Measurements from ENCODE around the gene CAMK2D.

The CAMK2D gene

DNA sequence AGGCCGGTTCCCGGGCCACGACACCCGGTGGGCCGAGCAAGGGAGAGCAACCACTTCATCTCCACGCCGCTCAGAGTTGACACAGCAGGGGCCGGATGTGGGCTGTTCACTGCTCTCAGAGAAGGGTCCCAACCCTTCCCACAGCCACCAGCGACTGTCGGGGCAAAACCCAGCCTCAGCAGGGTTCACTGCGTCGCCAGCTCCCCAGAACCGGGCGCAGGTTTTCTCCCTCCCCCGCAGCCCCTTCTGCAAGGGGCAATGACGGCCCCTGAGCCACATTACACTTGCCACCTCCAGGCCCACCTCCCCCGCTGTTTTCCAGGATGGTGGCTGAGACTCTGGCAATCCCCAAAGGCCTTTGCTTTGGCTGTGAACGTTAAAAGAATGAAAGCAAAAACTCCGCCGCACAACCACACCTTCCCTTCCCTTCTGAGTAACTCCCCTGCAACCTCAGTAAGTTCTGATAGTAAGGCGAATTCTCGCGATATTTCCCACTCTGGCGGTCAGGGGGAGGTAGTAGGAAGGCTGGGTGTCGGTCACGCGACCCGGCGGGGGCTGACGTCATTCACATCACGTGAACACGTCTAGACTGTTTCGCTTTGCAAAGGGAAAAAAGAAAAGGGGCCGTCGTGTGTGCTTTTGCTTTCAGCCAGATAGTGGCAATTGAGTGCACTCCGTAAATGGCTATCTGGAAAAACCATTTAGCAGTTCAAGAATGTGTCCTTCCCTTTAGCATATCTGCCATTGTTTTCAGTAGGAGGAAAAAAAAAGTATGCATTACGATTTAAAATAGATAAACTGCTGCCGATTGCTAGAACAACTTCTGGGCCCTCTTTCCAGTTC lies 869 bp upstream of the CAMK2D start:
- DNase-seq, result peak; percentile 98

DNA sequence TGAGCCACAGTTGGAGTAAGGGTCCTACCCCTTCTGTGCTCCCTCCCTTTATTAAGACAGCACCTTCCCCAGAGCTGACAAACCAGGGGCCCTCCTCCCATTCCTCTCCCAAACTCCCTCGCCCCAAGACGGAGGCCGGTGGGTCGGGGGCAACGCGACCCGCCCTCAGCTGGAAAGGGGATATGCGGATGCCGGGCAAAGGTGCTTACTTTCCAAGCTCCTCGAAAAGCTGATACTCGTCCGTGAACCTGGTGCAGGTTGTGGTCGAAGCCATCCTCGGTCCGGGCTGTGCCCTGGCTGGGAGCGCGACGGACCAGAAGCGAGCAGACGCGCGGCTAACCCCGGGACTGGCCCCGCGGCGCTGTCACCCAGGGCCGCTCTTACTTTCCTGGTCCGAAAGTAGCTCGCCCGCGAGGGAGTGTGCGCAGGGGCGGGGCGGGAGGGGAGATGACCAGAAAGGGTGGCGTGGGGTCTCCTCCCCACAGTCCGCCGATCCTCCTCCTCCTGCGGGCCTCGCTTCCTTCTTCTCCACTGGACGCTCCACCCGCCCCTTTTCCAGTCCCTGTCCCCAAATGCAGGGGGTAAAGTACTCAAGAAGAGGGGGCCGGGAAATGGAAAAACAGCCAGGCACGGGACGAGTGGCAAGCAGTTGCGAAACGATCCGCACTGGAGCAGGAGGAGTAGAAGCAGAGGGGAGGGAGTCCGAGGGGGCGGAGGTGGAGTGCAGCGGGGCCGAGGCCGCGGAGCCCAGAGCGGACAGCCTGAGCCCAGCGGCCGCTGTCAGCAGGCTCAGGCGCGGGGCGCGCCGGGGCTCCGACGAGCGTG lies 531 bp downstream of the CAMK2D start:
- peak; percentile 46 for DNase-seq

DNA sequence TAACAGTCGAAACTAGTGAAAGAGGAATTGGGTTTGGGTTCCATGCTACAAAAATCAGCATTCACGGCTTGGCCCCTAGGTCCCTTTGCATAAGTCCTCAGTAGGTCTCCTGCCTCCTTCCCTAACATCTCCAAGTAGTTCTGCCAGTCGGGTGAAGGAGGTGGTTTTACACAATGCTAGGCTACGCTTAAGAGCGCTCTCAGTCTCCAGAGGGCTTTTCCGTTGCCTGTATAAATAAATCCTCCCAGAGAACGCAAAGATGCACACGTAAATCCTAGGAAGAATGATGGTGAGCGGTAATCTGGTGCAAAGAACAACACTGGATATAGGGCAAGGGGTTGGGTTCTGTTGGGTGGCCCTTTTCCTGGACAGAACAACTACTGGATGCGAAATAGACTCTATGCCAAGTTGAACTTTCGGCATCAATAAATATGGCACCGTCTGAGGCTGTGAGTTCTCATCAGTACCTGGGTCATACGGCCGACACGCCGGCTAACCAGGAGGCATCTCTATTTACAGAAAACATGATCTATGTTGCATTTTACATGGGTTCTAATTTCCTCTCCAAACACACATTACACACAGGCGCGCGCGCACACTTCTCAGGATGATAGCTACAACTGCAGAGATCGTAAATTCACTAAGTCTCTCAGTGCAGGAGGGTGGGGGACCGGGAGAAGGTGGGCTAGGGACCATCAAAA lies 1.3 kb downstream of the CAMK2D start:
- DNase-seq, result peak; percentile 53

DNA sequence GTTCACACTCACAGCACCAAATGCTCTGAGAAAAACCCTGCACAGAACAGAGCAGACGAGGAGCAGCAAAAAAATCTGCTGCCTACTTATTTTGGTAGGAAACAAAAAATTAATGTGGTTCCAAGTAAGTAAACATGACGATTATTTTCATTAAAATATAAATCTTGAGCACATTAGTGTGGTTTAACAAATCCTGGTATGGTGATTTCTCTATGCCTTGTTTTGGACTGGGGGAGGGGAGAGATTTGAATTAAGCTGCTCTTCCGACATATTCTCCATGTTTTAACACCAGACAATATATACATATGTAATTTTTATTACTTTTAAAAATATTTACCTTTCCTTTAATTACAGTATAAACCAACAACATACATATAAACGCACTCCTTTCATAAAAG lies 1.8 kb downstream of the CAMK2D start:
- DNase-seq, result no peak

DNA sequence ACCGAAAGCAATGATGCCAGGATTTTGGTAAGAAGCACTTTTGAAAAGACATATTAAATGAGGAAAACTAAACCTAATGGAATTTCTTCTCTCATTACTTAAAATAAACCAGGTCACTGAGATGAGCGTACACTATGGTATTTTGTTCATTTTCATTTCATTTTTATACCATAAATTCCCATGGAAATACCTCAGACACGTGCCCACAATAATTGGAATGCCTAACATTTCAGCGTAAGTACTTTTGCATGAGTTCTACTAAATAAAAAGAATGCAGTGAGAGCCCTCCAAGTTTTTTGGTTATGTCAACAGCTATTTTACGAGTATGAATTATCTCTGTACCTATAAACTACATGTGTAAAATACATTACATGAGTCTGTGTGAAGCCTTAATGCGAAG lies 3.2 kb downstream of the CAMK2D start:
- no peak for DNase-seq

DNA sequence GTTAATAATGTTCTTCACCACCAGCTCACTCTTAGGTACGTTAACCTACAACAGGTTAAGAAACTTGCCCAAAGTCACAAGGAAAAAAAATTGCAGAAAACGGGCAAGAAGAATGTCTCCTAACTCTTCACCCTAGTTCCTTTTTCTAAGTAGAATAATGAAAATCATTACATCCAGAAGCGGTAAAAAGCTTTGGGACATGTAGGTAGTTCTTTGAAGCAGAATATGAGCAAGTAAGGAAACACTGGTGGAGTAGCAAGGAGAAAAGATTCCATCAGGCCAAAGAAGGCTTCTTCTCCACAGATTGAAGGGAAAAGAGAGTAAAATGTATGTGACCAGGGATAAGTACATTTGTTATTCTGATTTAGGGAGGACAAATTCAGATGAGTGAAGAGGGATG lies 4.1 kb downstream of the CAMK2D start:
- no peak for DNase-seq

DNA sequence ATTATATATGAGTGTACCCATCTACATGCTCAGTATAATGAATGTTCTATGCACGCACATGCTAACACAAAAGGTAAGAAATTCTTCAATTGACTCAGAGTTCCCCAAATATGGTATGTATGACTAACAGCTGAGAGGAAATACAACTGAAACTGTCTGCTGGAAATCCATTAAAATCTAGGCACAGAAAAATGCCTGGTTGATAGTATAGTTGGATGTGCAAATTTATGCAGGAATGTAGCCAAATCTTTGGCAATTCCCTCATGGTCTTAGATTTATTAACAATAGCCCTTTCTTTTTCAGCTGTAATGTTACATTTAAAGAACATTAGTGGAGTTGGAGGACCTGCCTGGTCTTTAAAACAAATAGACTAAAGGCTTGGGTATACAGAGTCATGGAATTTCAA lies 5.5 kb downstream of the CAMK2D start:
- no peak for DNase-seq

DNA sequence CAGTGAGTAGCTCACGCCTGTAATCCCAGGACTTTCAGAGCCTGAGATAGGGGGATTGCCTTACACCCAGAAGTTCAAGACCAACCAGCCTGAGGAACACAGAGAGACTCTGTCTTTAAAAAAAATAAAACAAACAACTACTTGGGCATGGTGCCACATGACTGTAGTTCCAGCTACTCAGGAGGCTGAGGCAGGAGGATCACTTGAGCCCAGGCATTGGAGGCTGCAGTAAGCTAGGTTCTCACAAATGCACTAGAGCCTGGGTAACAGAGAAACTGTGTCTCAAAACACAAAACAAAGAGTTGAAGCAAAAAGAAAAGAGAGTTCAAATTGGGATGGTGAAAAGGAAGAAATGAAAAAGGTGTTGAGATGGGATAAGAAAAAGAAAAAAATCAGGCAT lies 10.8 kb downstream of the CAMK2D start:
- no peak for DNase-seq

DNA sequence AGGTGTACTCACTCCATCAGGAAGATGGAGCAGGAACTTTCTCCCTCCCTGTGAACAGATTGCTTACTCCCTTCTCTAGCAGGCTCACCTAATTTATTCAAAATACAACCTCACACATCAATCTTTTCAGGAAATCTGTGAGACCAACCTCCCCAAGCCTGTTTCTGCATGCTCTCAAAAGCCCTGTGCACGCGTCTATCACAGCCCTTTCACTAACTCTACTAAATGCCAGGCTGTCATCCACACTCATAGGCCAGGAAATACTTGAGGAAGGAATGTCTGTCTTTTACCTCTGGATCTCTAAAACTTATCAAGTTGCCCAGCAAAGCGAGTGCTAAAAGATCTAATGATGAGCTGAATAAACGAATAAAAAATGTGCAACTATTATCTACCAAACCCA lies 11.2 kb downstream of the CAMK2D start:
- no peak for DNase-seq

DNA sequence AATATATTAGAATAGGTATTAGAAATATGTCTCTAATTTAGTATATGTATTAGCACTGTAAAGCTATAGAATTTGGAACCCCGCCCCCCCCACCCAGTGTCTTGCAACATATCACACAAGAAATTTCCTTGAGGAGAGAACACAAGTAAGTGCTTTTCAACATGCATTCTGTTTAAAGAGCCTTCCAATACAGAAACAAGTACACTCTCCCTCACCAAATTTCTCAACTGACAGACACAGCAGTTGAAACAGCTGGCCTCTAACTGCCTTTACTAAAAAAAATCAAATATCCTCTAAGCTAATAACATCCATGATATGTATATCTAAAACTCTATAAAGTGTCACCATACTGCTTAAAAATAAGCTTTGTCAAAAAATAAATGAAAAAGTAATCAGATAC lies 12.4 kb downstream of the CAMK2D start:
- no peak for DNase-seq

DNA sequence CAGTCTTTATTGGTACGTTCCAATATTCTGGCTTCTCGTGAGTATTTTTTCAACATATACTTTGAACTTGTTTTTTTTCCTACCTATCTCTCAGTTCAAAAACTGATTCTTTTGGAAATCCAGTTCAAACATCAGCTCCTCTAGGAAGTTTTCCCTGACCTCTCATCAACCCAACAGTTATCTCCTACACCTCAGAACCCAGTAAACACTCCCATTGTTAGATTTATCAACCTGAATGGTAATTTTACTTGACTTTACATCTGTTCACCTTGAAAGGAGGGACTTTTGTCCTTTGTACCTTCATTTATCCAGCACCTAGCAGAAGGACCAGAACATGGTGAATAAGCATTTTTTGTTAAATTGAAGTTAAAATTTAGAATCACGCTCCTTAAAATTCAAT lies 13.6 kb downstream of the CAMK2D start:
- DNase-seq, result no peak

DNA sequence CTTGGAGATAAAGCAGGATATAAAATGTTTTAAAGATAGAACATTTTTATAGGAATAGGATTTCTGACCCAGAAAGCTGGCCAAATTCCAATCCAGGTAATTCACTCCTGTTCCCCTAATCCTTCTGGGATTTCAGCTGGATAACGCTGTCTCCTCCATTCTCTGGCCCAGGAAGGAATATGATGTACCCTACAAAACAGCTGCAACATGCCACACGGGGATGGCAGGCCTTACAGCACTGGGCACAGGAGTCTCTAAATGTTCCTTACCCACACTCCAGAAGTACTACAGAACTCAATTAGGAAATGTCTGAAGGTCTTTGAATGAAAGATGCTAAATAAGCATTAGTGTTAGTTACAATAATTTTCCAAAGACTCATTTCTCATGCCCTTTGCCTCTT lies 15.8 kb downstream of the CAMK2D start:
- DNase-seq, result no peak

DNA sequence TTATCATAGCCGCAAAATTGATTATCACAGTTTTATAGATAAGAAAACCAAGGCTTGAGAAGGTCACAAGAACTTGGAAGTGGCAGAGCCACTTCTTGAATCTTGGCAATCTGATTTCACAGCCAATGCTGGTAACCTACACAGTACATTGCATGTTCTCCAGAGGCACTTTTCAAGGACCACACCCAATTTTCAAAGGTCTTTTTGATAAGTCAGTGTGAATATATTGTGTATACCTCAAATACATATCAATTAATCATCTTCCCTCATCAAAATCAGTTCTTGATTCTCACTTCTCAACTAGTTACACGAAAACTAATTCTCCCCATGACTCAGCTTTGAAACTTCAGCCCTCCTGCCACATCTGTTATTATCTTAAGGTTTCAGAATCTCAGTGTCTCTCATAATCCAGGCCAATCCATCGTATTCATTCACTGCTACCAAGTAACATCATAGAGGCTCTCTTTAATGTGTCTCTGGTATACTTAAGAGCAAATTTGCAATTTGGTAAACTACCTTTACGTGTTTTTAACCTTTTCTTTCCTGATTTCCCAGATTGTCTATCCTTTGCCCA lies 16.8 kb downstream of the CAMK2D start:
- no peak for DNase-seq

DNA sequence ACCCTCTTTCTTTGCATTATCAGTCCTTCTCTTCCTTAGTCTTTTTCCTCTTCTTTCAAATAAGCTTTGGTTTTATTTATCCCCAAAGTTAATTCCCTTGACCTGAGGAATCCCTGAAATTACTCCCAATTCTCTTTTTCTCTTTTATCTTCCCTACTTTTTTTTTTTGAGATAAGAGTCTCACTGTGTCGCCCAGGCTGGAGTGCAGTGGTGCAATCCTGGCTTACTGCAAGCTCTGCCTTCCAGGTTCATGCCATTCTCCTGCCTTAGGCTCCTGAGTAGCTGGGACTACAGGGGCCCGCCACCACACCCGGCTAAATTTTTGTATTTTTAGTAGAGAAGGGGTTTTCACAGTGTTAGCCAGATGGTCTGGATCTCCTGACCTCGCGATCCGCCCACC lies 17.8 kb downstream of the CAMK2D start:
- DNase-seq, result no peak

DNA sequence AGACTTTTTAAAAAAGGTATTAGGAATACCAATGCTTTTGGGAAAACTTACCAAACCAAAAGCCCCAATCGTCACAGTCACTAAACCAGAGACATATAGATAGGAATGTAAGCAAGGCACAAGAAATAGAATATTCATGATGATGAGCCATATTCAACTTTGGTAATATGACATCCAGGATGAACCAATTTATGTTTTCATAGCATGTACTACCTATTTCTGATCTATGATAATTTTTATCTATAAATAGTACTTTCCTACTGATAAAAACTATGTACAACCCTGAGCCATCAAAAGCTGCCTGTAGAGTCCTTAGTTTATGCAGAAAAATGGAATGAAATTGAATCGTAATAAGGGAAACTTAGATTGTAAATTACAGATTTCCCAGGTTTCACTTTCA lies 18.9 kb downstream of the CAMK2D start:
- no peak for DNase-seq

DNA sequence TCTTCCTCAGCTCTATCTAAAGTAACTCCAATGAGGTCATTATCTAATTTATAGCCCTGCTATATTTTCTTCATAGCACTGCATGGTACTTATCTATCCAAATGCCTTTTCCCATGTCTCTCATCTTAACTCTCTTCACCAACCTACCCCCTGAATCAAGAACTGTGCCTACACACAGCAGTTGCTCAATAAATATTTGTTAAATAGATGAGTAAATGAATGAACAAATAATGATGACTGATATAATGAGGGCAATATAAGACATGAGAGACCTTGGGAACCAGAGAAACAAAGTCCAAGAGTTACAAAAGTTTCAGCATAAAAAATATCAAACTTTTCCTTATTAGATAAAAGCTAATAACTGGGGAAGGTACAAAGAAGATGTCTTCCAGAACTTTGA lies 19.6 kb downstream of the CAMK2D start:
- DNase-seq, result no peak

DNA sequence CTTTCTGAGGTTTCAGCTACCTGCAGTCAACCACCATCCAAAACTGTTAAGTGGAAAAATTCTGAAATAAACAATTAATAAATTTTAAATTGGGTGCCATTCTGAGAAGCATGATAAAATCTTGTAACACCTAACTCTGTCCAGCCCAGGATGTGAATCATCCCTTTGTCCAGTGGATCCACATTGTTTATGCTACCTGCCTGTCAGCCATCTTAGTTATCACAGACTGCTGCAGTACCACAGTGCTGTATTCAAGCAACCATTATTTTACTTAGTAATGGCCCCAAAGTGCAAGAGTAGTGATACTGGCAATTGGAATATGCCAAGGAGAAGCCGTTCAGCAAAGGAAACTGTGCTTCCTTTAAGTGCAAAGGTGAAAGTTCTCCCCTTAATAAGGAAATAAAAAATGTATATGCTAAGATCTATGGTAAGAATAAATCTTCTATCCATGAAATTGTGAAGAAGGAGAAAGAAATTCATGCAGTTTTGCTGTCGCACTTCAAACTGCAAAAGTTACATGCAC lies 20.6 kb downstream of the CAMK2D start:
- no peak for DNase-seq

DNA sequence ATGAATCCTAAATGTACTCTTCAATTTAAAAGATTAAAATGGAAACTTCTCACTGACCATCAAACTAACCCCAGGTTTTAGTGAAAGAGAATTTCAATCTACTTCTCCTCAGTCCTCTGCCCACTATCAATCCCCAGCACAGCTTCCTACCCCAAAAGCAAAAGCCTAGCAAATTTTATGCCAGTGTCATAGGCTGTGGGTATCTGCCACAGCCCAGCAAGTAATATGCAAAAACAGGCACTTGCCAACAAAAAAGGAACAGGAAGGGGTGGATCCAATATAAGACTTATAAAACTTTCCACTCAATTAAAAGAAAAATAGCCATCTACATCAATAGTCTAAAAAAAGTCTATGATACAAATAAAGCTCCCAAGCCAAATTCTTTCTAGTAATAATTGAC lies 22.3 kb downstream of the CAMK2D start:
- DNase-seq, result no peak

DNA sequence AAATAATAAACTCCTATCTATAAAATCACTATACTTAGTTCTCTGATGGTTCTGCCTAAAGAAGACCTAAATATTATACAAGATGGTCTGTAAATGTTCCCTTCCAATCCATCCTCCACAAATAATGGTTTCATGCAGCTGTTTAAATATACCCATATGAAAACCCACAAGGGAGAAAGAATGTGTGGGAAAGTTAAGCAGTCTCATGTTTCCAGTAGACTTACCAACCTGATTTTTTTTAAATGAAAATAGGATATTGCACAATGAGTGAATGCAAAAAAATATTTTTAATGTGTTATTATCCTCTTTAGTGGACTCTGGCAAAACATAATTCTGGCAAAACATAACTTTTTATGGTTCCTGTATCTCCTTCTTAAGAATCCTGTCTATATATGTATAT lies 23.3 kb downstream of the CAMK2D start:
- no peak for DNase-seq

DNA sequence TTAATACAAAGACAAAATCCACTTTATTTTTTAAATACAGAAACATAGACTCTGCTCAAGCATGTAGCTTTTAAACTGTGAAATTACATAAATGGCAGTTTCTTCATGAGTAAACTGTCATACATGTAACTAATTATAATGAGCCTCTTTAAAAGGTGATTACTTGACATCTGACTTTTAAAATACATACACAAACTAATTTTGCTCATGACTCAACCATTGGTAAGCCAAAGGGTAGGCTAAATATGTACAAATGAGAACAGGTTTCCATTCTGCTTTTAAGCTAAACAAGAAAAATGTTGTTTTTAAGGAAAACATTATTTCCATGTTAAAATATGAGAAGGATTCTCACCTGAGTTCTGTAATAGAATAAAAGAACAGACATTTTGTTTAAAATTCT lies 27.9 kb downstream of the CAMK2D start:
- DNase-seq, result no peak

DNA sequence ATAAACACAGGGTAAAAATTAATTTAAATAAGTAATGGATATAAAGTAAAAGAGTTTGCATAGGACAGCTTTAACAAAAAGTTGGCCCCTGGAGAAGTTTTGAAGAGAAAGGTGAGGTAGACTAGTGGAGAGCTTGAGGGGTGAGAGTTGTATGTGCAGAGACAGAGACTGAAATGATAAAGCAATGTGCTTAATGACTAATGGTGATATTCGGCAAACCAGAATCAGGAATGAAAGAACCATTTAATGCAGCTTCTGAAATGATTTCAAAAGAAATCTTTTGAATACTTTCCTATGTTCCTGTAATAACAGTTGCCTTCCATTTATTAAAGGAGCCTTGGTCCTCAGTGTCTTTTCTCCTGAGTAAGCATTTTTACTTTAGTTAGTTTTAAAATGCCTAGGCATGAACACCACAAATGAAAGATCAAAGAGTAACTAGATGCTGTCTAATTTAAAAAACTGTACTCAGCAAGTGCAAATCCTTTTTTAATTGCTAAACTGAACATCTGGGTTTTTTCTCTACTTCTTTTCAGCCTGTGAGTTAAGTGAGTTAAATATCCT lies 28.5 kb downstream of the CAMK2D start:
- DNase-seq, result no peak

DNA sequence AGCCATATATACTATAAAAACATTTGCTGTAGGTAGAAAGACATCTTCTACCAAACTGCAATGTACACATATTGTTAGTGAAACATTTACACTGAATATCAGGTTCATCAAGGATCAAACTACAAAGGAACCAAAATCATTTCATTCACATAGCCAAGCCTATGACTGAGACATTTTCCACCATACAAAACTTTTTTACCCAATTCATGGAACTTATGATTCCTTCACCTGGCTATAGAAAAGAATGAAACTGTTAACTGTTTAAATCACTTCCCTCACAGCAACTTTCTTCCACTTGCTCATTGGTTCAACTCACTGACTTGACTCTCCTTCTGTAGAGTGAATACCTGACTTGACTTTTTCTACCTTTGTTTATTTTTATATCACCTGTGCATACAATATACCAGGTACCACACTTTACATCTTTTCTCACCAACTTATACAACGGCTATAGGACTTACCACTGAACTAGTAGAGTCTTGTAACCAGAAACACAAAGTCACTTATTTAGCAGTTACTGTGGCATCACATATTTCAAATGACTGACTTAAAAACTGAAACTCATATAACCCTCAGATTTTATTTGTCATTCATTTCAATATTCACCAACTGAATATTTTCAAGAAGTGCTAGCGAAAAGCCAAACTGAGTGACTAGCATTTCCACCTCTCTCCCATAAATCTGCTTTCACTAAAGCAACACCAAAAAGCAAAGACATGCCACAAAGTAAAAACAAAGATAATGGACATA lies 30.9 kb downstream of the CAMK2D start:
- no peak for DNase-seq
